HepG2 (cell line): ENCODE data around the gene ARMH3. TPM values are rescaled to one million over a fixed set of nuclear protein-coding genes. Genes with fewer than 3 reads are reported as not detected.

Experiments
- ATAC-seq: fragments of 200-7000 bp; cut with Tn5 transposase; 3 replicates; pipeline ENCODE4 v1.9.1; 2020; ENCODE audit warnings: mild to moderate bottlenecking, moderate library complexity
- BruUV-seq: library from RNA; stranded (reverse); fragments of 400-500 nt; replicated peaks from 2 replicates; lab custom pipeline; 2021; lab: Mats Ljungman, UMichigan
- CTCF ChIA-PET: fragments of 300-600 bp; formaldehyde crosslinking; extraction: SDS; loops from one replicate; lab custom pipeline; 2021; ENCODE audit warnings: low total read pairs, inconsistent platforms, low intra/inter-chr PET ratio; lab: Yijun Ruan, JAX
- POLR2A ChIA-PET: fragments of 350-600 bp; sonication (Branson Sonifier 250); formaldehyde crosslinking; loops from one replicate; lab custom pipeline; 2020; ENCODE audit warnings: antibody characterized with exemption, inconsistent platforms; lab: Yijun Ruan, JAX
- DNase-seq: peaks from one replicate; pipeline ENCODE4 v3.0.0-alpha.2; 2015; ENCODE audit warnings: low spot score
- FAIRE-seq: peaks from 3 replicates; lab custom pipeline; 2011; peaks lifted over from hg19 to GRCh38; lab: Jason Lieb, UNC
- H2AFZ ChIP-seq: one replicate; pipeline ENCODE4 v1.6.1; 2011; ENCODE audit warnings: low read length, inconsistent platforms
- H3K27ac ChIP-seq: fragments of 300-600 bp; 3 replicates; pipeline ENCODE4 v1.8.0; 2011; ENCODE audit warnings: mixed run types, mild to moderate bottlenecking, mixed read lengths, low read length, inconsistent platforms; ENCODE audit not compliant: insufficient read depth; ENCODE audit errors: extremely low read length
- H3K27me3 ChIP-seq, 2 experiments: fragments of 200-600 bp in 1 of 2; 2 replicates in 1 of 2; 3 replicates in 1 of 2; pipeline versions ENCODE4 v1.6.0 to v1.8.0; 2011; ENCODE audit warnings: low read length in 2 of 2, mild to moderate bottlenecking in 2 of 2, moderate library complexity in 2 of 2, inconsistent platforms in 1 of 2; ENCODE audit not compliant: insufficient read depth in 2 of 2, control insufficient read depth in 1 of 2
- H3K36me3 ChIP-seq, 2 experiments: fragments of 200-600 bp in 1 of 2; replicated peaks in 1 of 2; 2 replicates in 1 of 2; 3 replicates in 1 of 2; pipeline versions ENCODE4 v1.5.1 to v1.8.0; 2011; ENCODE audit warnings: low read length in 2 of 2, inconsistent platforms in 1 of 2; ENCODE audit not compliant: insufficient read depth in 2 of 2, control insufficient read depth in 1 of 2
- H3K4me1 ChIP-seq: 2 replicates; pipeline ENCODE4 v1.5.1; 2012; ENCODE audit warnings: low read length, inconsistent platforms; ENCODE audit not compliant: insufficient read depth
- H3K4me2 ChIP-seq: 2 replicates; pipeline ENCODE4 v1.6.0; 2011; ENCODE audit warnings: low read depth, low read length, inconsistent platforms
- H3K4me3 ChIP-seq, 3 experiments: fragments of 200-600 bp in 1 of 3; sonication (generic), shearing (Covaris generic) in 1 of 3; replicated peaks in 1 of 3; 2 replicates each; pipeline ENCODE4 v1.5.1; 2011 to 2016; ENCODE audit warnings: low read length in 3 of 3, inconsistent platforms in 2 of 3, low read depth in 2 of 3, mild to moderate bottlenecking in 2 of 3, control low read depth in 1 of 3, mixed read lengths in 1 of 3; ENCODE audit not compliant: insufficient read depth in 1 of 3
- H3K79me2 ChIP-seq: one replicate; pipeline ENCODE4 v1.6.1; 2011; ENCODE audit warnings: low read length, inconsistent platforms; ENCODE audit not compliant: insufficient read depth
- H3K9ac ChIP-seq: 2 replicates; pipeline ENCODE4 v1.6.0; 2011; ENCODE audit warnings: mild to moderate bottlenecking, low read depth, low read length, inconsistent platforms; ENCODE audit not compliant: insufficient read depth
- H3K9me3 ChIP-seq: 2 replicates; pipeline ENCODE4 v1.5.1; 2012; ENCODE audit warnings: mild to moderate bottlenecking, low read length
- H4K20me1 ChIP-seq: 2 replicates; pipeline ENCODE4 v1.6.0; 2011; ENCODE audit warnings: inconsistent platforms, mild to moderate bottlenecking, low read length, moderate library complexity; ENCODE audit not compliant: insufficient read depth
- AGO2 ChIP-seq: fragments of 200-400 bp; formaldehyde crosslinking; optimal IDR thresholded peaks from 2 replicates; pipeline ENCODE3; 2017; ENCODE audit warnings: mild to moderate bottlenecking, low read depth, low read length, moderate library complexity
- ATF1 ChIP-seq: IDR thresholded peaks from 2 replicates; pipeline ENCODE4 v1.6.1; 2016; ENCODE audit warnings: mild to moderate bottlenecking, control low read depth
- GABPB1 ChIP-seq: IDR thresholded peaks from 2 replicates; pipeline ENCODE4 v1.6.1; 2016; ENCODE audit warnings: mild to moderate bottlenecking, missing genetic modification reagents, moderate library complexity, missing compliant biosample characterization
- GPN1 ChIP-seq: sonication (generic); formaldehyde crosslinking; IDR thresholded peaks from 2 replicates; pipeline ENCODE4 v1.5.1; 2020; ENCODE audit warnings: missing genetic modification reagents, borderline replicate concordance
- HOXA3 ChIP-seq: sonication (generic); formaldehyde crosslinking; IDR thresholded peaks from 2 replicates; pipeline ENCODE4 v1.5.0; 2020; ENCODE audit warnings: missing genetic modification reagents
- SMAD9 ChIP-seq: sonication (generic); formaldehyde crosslinking; IDR thresholded peaks from 2 replicates; pipeline ENCODE4 v1.5.1; 2020; ENCODE audit warnings: mild to moderate bottlenecking, missing genetic modification reagents
- SNAPC2 ChIP-seq: sonication (generic); formaldehyde crosslinking; IDR thresholded peaks from 2 replicates; pipeline ENCODE4 v1.8.1; 2022; ENCODE audit warnings: mild to moderate bottlenecking, missing genetic modification reagents
- TAF1 ChIP-seq: sonication (generic); formaldehyde crosslinking; IDR thresholded peaks from 2 replicates; pipeline ENCODE4 v1.4.0; 2020; ENCODE audit warnings: missing genetic modification reagents
- ZBTB1 ChIP-seq: sonication (generic); formaldehyde crosslinking; IDR thresholded peaks from 2 replicates; pipeline ENCODE4 v1.4.0; 2020; ENCODE audit warnings: missing genetic modification reagents, borderline replicate concordance
- ZBTB3 ChIP-seq: sonication (generic); formaldehyde crosslinking; IDR thresholded peaks from 2 replicates; pipeline ENCODE4 v1.4.0; 2020; ENCODE audit warnings: low read depth, mild to moderate bottlenecking, moderate library complexity, missing genetic modification reagents, borderline replicate concordance
- ZFP36L1 ChIP-seq: sonication (generic); formaldehyde crosslinking; IDR thresholded peaks from 2 replicates; pipeline ENCODE4 v1.8.0; 2022; ENCODE audit warnings: mild to moderate bottlenecking, missing genetic modification reagents, moderate library complexity
- ZMYM3 ChIP-seq: sonication (generic); formaldehyde crosslinking; IDR thresholded peaks from 2 replicates; pipeline ENCODE4 v1.5.1; 2020; ENCODE audit warnings: mild to moderate bottlenecking, missing genetic modification reagents
- ZNF253 ChIP-seq: sonication (generic); formaldehyde crosslinking; IDR thresholded peaks from 2 replicates; pipeline ENCODE4 v1.8.0; 2022; ENCODE audit warnings: mild to moderate bottlenecking, missing genetic modification reagents, borderline replicate concordance
- ZNF274 ChIP-seq: sonication (generic); formaldehyde crosslinking; IDR thresholded peaks from 2 replicates; pipeline ENCODE4 v1.5.1; 2020; ENCODE audit warnings: mild to moderate bottlenecking, missing genetic modification reagents
- ZNF3 ChIP-seq: IDR thresholded peaks from 2 replicates; pipeline ENCODE4 v1.7.0; 2017; ENCODE audit warnings: inconsistent platforms
- ZNF326 ChIP-seq: sonication (generic); formaldehyde crosslinking; IDR thresholded peaks from 2 replicates; pipeline ENCODE4 v1.4.0; 2020; ENCODE audit warnings: missing genetic modification reagents, borderline replicate concordance
- ZNF720 ChIP-seq: sonication (generic); formaldehyde crosslinking; IDR thresholded peaks from 2 replicates; pipeline ENCODE4 v1.4.0; 2020; ENCODE audit warnings: missing genetic modification reagents
- ZNF878 ChIP-seq: sonication (generic); formaldehyde crosslinking; IDR thresholded peaks from 2 replicates; pipeline ENCODE4 v1.8.1; 2023; ENCODE audit warnings: mild to moderate bottlenecking, missing genetic modification reagents, moderate library complexity
- in situ Hi-C: cut with HindIII; loops from 2 replicates; pipeline ENCODE4 v1.10.0; 2017; ENCODE audit warnings: low pct_unique_long_range_greater_than_20kb; ENCODE audit not compliant: extremely low pct_ligation_motif_present
- intact Hi-C: fragments of 100-400 bp; cut with micrococcal nuclease; formaldehyde crosslinking; loops from one replicate; pipeline ENCODE4 v1.10.0; 2022; ENCODE audit not compliant: unreplicated experiment
- polyA plus RNA-seq, 8 experiments: library from polyadenylated mRNA; depleted of rRNA in 3 of 8; stranded (reverse) in 7 of 8; unstranded in 1 of 8; fragments of >200 nt; fragmentation: Illumina TruSeq in 4 of 8; extraction: Trizol in 4 of 8; gene quantifications; 2 replicates each; pipeline versions ENCODE4 v1.2.1 to v1.2.3, GENCODE V29; 2011 to 2016; ENCODE audit warnings: low read depth in 4 of 8, missing spikeins in 1 of 8, mixed read lengths in 1 of 8; ENCODE audit not compliant: insufficient read depth in 1 of 8
- total RNA-seq, 5 experiments: library from RNA; depleted of rRNA; stranded (reverse); fragments of >200 nt; fragmentation: Illumina TruSeq; extraction: Trizol; gene quantifications; 2 replicates each; pipeline ENCODE4 v1.2.3, GENCODE V29; 2016; ENCODE audit warnings: low read depth in 1 of 5
- TF ChIP-seq, protein P1 (sequence below): sonication (generic); formaldehyde crosslinking; IDR thresholded peaks from 2 replicates; pipeline ENCODE4 v1.4.0; 2020; ENCODE audit warnings: mild to moderate bottlenecking, missing genetic modification reagents
- TF ChIP-seq, protein P2 (sequence below): IDR thresholded peaks from 2 replicates; pipeline ENCODE4 v1.6.1; 2016; ENCODE audit warnings: missing compliant biosample characterization, missing genetic modification reagents, borderline replicate concordance

Gene ARMH3
- total and polyA plus RNA-seq, 2 of the 13 experiments (the other 11 are each of a cell fraction or from before 2014, with no cell fraction given), result 8.4 to 16.9 TPM

DNA sequence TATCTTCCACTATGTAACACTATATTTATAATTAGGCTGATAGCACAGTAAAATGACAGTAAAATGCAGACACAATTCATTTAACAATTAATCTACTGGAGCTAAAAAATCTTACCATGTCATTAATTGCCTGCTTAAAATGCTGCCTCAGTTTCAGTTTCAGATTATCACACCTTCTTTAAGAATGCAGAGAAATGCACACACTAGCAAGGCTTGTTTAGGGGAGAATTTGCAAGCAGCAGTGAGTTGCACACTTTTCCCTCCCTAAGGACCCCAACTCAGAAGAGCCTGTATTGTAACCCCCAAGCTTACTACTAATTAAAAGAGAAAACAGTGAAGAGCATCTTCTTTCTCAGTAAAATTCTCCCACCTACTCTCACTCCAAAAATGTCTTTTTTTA lies 132.7 kb downstream of the ARMH3 start:
- Histone ChIP-seq H4K20me1 (no peaks in the 10 kb centered on the region), H3K4me3 (no peak overlapping the region), H3K4me1 (no peaks in the 10 kb centered on the region), H3K4me2 (no peak overlapping the region), H3K9ac (no peak overlapping the region), H3K79me2 (no peaks in the 10 kb centered on the region)
- POLR2A ChIA-PET, result no interaction called here
- intact Hi-C loops (no loop called here), in situ Hi-C loops (no loop called here)
- TF ChIP-seq GABPB1 (CRISPR knock-in tag) (no peak), ZNF3 (no peak), ZMYM3 (CRISPR knock-in tag) (no peak), HOXA3 (CRISPR knock-in tag) (no peak), ZNF326 (CRISPR knock-in tag) (no peak), ZNF878 (CRISPR knock-in tag) (no peak), GPN1 (CRISPR knock-in tag) (no peak), ZBTB3 (no peak), TAF1 (CRISPR knock-in tag) (no peak), ZNF720 (CRISPR knock-in tag) (no peak), ATF1 (no peak), SNAPC2 (CRISPR knock-in tag) (no peak), SMAD9 (CRISPR knock-in tag) (no peak), ZNF274 (CRISPR knock-in tag) (no peak), ZNF253 (CRISPR knock-in tag) (no peak), ZFP36L1 (CRISPR knock-in tag) (no peak), AGO2 (no peak), ZBTB1 (CRISPR knock-in tag) (no peak)
- TF ChIP-seq, protein P1, sequence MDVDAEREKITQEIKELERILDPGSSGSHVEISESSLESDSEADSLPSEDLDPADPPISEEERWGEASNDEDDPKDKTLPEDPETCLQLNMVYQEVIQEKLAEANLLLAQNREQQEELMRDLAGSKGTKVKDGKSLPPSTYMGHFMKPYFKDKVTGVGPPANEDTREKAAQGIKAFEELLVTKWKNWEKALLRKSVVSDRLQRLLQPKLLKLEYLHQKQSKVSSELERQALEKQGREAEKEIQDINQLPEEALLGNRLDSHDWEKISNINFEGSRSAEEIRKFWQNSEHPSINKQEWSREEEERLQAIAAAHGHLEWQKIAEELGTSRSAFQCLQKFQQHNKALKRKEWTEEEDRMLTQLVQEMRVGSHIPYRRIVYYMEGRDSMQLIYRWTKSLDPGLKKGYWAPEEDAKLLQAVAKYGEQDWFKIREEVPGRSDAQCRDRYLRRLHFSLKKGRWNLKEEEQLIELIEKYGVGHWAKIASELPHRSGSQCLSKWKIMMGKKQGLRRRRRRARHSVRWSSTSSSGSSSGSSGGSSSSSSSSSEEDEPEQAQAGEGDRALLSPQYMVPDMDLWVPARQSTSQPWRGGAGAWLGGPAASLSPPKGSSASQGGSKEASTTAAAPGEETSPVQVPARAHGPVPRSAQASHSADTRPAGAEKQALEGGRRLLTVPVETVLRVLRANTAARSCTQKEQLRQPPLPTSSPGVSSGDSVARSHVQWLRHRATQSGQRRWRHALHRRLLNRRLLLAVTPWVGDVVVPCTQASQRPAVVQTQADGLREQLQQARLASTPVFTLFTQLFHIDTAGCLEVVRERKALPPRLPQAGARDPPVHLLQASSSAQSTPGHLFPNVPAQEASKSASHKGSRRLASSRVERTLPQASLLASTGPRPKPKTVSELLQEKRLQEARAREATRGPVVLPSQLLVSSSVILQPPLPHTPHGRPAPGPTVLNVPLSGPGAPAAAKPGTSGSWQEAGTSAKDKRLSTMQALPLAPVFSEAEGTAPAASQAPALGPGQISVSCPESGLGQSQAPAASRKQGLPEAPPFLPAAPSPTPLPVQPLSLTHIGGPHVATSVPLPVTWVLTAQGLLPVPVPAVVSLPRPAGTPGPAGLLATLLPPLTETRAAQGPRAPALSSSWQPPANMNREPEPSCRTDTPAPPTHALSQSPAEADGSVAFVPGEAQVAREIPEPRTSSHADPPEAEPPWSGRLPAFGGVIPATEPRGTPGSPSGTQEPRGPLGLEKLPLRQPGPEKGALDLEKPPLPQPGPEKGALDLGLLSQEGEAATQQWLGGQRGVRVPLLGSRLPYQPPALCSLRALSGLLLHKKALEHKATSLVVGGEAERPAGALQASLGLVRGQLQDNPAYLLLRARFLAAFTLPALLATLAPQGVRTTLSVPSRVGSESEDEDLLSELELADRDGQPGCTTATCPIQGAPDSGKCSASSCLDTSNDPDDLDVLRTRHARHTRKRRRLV (CRISPR knock-in tag), result no peak
- TF ChIP-seq, protein P2, sequence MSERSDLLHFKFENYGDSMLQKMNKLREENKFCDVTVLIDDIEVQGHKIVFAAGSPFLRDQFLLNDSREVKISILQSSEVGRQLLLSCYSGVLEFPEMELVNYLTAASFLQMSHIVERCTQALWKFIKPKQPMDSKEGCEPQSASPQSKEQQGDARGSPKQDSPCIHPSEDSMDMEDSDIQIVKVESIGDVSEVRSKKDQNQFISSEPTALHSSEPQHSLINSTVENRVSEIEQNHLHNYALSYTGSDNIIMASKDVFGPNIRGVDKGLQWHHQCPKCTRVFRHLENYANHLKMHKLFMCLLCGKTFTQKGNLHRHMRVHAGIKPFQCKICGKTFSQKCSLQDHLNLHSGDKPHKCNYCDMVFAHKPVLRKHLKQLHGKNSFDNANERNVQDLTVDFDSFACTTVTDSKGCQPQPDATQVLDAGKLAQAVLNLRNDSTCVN (CRISPR knock-in tag), result no peak
- TF ChIP-seq, all 625 proteins: peak for 0
- Histone ChIP-seq H3K27ac (no peak overlapping the region), H3K9me3 (no peaks in the 10 kb centered on the region), H3K27me3 (no peaks in the 10 kb centered on the region), H3K36me3 (peaks cover 3 to 4% of the 10 kb centered on the region in 2 experiments; a peak in 3 of 5 replicates), H2AFZ (no peak overlapping the region)
- DNase-seq, result no peak
- no peak for ATAC-seq
- CTCF ChIA-PET, result no interaction called here
- no TSS peak for BruUV-seq
- FAIRE-seq, result no peak
